NCI-H345 treated with DMSO at 0.1 percent for 48 hours (cell line): ENCODE results near the gene IGF2BP2.
"Not testable (repeated sequence)": the region's sequence is repeated elsewhere in the genome, so short reads cannot be mapped to it uniquely, and the experiment has no call there.

Experiments used
- DNase-seq: peaks from one replicate; lab custom pipeline; 2025; ENCODE audit not compliant: unreplicated experiment; lab: John Stamatoyannopoulos, UW

IGF2BP2 gene

GRCh38 chr3:185807445-185808068 lies 17.3 kb downstream of the IGF2BP2 start:
- no peak for DNase-seq

- not testable (repeated sequence) for DNase-seq
Measured at GRCh38 chr3:185798831-185799110, 26.1 kb downstream of the IGF2BP2 start.

GRCh38 chr3:185797993-185798830 lies 26.6 kb downstream of the IGF2BP2 start:
- DNase-seq, result no peak

GRCh38 chr3:185797108-185797881 lies 27.5 kb downstream of the IGF2BP2 start:
- no peak for DNase-seq

DNA sequence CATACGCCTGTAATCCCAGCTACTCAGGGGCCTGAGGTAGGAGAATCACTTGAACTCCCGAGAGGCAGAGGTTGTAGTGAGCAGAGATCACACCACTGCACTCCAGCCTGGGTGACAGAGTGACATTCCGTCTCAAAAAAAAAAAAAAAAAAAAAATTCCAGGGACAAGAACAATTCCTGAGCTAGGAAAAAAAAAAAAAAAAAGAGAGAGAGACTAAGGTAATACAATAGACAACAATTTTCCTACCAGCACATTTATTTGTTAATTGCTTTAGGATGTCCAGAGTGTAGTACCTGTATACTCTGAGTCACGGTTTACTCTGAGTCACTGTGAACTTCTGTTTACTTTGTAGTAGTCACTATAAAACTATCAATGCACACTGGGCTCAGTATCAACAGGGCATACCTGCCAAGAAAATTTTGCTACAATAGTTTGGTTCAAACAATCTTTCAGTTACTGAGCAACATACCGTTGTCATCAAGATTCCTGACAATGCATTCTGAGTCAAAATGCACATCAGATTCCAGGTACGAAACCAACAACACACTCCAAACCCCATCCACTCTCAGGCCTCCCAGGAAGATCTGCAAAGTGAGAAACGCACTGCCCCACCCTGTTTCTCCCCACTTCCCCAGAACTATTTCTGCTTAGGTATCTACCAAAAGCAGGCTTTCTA lies 28.3 kb downstream of the IGF2BP2 start:
- no peak for DNase-seq

- DNase-seq, result no peak
Measured at GRCh38 chr3:185793381-185793780, 31.5 kb downstream of the IGF2BP2 start.

GRCh38 chr3:185792955-185793354 lies 31.9 kb downstream of the IGF2BP2 start:
- no peak for DNase-seq

GRCh38 chr3:185789891-185790830 lies 34.7 kb downstream of the IGF2BP2 start:
- DNase-seq, result no peak

DNA sequence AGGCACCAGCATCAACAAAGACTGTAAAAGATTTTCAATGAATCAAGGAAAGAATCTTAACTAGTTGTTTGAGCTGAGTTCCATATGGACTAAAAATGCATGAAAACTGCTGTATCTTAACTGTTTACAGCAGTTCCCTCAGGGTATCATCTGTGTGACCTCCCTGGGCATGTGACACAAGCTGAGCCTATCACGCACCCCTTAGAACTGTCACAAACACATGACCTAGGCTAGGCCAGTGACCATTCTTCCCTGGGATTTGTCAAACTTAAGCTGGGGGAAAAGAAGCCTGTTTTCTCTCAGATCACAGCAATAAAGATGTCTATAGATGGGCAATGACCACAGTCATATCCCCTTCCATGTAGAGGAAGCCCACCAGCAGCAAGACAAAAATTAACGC lies 35.7 kb downstream of the IGF2BP2 start:
- no peak for DNase-seq

- no peak for DNase-seq
Measured at GRCh38 chr3:185788292-185788691, 36.5 kb downstream of the IGF2BP2 start.

DNA sequence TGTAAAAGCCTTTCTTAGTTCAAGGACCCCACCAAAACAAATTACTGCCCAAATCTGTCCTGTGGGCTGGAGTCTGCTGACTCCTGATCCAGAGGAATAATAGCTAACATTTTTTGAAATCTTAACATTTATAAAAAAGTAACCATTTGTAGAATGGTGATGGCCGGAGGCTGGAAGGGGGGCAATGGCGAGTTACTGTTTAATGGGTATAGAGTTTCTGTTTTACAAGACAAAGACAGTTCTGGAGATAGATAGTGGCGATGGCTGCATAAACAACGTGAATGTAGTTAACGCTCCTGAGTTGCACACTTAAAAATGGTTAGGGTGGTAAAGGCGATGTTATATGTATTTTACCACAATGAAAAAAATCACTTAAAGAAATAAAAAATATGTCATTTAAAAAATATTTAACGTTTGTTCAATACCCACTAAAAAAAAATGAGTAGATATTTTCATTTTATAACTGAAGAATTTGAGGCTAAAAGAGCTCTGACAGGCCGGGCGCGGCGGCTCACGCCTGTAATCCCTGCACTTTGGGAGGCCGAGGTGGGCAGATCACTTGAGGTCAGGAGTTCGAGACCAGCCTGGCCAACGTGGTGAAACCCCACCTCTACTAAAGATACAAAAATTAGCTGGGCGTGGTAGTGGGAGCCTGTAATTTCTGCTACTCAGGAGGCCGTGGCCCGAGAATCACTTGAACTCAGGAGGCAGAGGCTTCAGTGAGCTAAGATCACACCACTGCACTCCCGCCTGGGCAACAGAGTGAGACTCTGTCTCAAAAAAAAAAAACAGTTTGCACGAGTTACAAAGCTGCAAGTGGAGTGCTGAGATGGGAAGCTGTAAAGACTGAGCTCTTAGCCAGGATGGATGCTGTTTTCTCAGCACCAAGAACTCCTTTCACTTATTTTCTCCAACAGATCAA lies 37.6 kb downstream of the IGF2BP2 start:
- DNase-seq, result no peak

- not testable (repeated sequence) for DNase-seq
Measured at GRCh38 chr3:185786258-185786657, 38.6 kb downstream of the IGF2BP2 start.

- DNase-seq, result no peak
Measured at GRCh38 chr3:185784317-185784716, 40.5 kb downstream of the IGF2BP2 start.

GRCh38 chr3:185781759-185782158 lies 43.1 kb downstream of the IGF2BP2 start:
- no peak for DNase-seq

GRCh38 chr3:185779461-185779860 lies 45.4 kb downstream of the IGF2BP2 start:
- no peak for DNase-seq

GRCh38 chr3:185778821-185779220 lies 46.0 kb downstream of the IGF2BP2 start:
- DNase-seq, result no peak

DNA sequence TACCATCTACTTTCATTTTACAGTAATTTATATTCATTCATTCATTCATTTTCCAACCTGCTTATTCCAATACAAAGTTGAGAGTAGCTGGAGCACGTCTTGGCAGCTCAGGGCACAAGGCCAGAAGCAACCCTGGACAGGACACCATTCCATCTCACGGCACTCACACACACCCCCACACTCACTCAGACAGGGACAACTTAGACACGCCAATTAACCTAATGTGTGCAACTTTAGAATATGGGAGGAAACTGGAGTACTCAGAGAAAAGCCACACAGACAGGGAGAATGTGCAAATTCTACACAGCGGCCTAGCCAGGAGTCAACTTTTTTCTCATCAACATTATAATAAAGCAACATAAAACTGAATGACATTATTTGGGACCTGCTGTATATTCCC lies 46.7 kb downstream of the IGF2BP2 start:
- DNase-seq, result no peak

GRCh38 chr3:185770109-185770508 lies 54.7 kb downstream of the IGF2BP2 start:
- no peak for DNase-seq

- peak; percentile 68 for DNase-seq
Measured at GRCh38 chr3:185768578-185768982, 56.3 kb downstream of the IGF2BP2 start.
